Left hindlimb (tissue), 1 donor: ENCODE data around the gene PPP2R2B.
A peak's percentile ranks its signal among the peaks of the same experiment; 100 is the strongest.

Experiments
- DNase-seq: peaks from one replicate; pipeline ENCODE4 v3.0.0-alpha.2; 2018

PPP2R2B gene

DNA sequence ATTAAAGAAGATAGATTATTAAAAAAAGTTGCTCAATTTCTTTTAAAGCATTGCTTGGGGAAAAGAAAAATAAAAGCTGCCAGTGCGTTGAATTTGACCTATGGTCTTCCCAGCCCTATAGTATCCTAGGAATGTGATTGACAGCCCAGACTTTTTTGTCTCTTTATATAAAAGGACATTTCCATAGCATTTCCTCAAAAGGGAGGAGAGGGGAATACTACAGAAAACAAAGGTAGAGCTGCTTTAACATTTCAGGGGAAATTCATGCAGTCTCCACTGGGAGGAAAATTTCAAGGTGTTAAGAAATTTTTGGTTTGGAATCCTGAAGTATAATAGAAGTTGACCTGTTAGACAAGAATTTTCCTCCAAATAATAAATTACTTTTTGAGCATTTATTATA is 344.7 kb downstream of the PPP2R2B start:
- DNase-seq, result no peak

DNA sequence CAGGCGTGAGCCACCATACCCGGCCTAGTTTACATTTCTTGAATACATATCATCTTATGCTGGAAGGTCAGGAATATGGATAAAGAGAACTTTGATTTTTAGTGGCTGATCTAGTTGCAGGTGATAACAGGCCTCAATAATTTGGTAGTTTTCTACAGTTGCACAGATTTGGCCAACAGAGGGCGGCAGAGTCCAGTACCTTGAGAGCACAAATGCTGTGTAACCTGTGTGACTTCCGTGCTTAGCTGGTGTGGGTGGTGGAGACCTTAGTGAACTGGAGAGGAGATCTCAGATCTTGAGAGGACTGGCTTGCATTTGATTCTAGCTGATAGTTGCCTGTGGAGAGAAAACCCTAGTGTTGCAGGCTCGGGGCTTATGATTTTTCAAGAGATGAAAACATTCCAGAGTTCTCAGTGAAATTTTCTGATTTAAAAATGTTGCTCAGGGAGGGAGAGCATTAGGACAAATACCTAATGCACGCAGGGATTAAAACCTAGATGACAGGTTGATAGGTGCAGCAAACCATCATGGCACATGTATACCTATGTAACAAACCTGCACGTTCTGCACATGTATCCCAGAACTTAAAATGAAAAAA is 345.2 kb downstream of the PPP2R2B start:
- DNase-seq, result peak; percentile 53
